ENCODE measurements around the gene NMT1. TPM values are rescaled to one million over a fixed set of nuclear protein-coding genes. Genes with fewer than 3 reads are reported as not detected.

NMT1 gene
- total RNA-seq, 6 donors from 2014 or later, result 55.1 to 132 (median 92.3) TPM

DNA sequence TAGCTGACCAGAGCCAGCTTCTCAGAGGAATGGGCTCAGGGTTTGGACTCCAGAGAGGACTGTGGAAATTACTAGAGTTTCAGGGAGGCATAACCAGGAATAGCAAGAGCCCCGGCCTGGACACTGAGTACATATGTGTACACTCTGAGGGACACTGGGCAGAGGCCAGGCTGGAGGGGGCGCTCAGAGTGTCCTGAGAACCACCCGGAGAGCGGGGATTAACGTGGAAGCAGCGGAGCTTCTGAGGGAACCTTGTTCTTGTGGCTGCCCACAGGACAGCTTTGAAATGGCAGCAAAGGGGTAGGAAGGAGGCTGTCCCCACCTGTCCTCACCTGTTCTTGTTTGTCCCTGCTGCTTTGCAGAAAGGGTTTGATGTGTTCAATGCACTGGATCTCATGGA is 43.4 kb downstream of the NMT1 start:
- Histone ChIP-seq H3K27me3 (no peaks in the 10 kb centered on the region), H3K36me3 (peaks cover 34 to 91% (median 86%) of the 10 kb centered on the region in 4 donors), H3K27ac (no peak overlapping the region), H3K9me3 (no peaks in the 10 kb centered on the region), H3K4me1 (no peaks in the 10 kb centered on the region), H3K4me3 (no peak overlapping the region)
- TF ChIP-seq POLR2AphosphoS5 (IDR thresholded peaks at IDR 0.05) (no peak), EP300 (IDR thresholded peaks at IDR 0.05) (no peak), CTCF (IDR thresholded peaks at IDR 0.05) (no peak), POLR2A (IDR thresholded peaks at IDR 0.05) (no peak)
- DNase-seq (no peak), ATAC-seq (ENCODE audit: low FRiP score in 2 of 2) (no peak)
- WGBS, 2 donors, result 85 to 93% methylated on average over 5 to 6 of the region's 6 CpGs

DNA sequence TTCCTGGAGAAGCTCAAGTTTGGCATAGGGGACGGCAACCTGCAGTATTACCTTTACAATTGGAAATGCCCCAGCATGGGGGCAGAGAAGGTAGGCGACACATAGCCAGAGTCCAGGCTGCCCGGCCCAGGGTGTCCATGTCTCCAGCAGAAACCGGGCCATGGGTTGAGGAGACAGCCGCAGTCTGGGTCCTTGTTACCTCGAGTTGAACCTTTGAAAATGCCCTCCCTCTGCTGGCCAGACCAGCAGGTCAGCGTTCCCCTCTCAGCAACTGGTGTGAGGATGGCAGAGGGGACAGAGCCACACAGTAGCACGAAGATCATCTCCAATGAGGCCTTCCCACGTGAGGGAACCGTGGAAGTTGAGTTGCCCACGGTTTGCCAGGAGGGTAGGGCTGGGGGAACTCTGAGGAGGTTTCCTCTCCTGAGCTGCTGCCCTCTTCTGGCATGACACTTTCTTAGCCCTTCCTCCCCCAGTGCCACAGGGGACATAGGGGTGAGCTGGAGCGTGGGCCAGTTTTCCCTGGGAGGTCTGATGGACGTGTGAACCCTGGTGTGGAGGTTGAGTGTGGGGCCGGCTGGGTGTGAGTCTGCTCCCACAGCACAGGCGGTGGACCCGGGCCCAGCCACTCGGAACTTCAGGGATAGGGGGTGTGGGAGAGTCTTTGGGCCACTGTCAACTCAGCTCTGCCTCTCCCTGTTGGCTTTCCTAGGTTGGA is 43.9 kb downstream of the NMT1 start:
- Histone ChIP-seq H3K9me3 (no peaks in the 10 kb centered on the region), H3K36me3 (peaks cover 34 to 85% (median 80%) of the 10 kb centered on the region in 4 donors), H3K4me1 (no peaks in the 10 kb centered on the region), H3K27me3 (no peaks in the 10 kb centered on the region), H3K27ac (no peak overlapping the region), H3K4me3 (no peak overlapping the region)
- DNase-seq, result no peak
- no peak for ATAC-seq (ENCODE audit: low FRiP score in 2 of 2)
- 87 to 89% methylated on average over 4 to 17 of the region's 17 CpGs for WGBS, 2 donors
- TF ChIP-seq EP300 (IDR thresholded peaks at IDR 0.05), result no peak
- TF ChIP-seq POLR2A (IDR thresholded peaks at IDR 0.05), result no peak
- no peak for TF ChIP-seq POLR2AphosphoS5 (IDR thresholded peaks at IDR 0.05)
- no peak for TF ChIP-seq CTCF (IDR thresholded peaks at IDR 0.05)

- Histone ChIP-seq H3K27me3 (no peaks in the 10 kb centered on the region), H3K4me1 (no peaks in the 10 kb centered on the region), H3K27ac (no peak overlapping the region), H3K36me3 (peaks cover 34 to 78% (median 73%) of the 10 kb centered on the region in 4 donors), H3K4me3 (no peak overlapping the region), H3K9me3 (no peaks in the 10 kb centered on the region)
- DNase-seq, result no peak
- ATAC-seq (ENCODE audit: low FRiP score in 2 of 2), result no peak
- WGBS, 2 donors, result 89 to 99% methylated on average over 2 to 5 of the region's 5 CpGs
- TF ChIP-seq POLR2A (IDR thresholded peaks at IDR 0.05), result no peak
- TF ChIP-seq EP300 (IDR thresholded peaks at IDR 0.05), result no peak
- no peak for TF ChIP-seq POLR2AphosphoS5 (IDR thresholded peaks at IDR 0.05)
- TF ChIP-seq CTCF (IDR thresholded peaks at IDR 0.05), result no peak
These were observed 45.0 kb downstream of the NMT1 start for GRCh38 chr17:45106096-45106495.

DNA sequence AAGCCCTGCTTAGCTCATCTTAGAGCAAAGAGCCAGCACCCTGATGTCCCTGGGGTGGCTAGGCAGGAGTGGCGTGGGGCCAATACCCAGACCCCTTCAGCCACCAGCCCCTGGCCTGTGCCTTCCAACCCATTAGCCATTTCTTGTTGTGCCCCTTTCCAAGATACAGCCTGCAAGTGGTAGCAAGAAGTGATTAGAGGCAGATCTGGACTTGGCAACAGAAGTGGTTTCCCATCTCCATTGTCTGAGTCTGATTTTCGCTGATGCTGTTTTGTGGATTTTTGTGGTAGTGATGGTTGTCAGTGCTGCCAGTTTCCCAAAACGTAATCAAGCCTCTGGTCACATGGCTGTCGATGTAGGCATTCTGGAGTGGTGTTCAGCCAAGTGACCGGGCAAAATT is 45.5 kb downstream of the NMT1 start:
- ATAC-seq (ENCODE audit: low FRiP score in 2 of 2) (no peak), DNase-seq (no peak)
- no peaks in the 10 kb centered on the region for H3K9me3 ChIP-seq
- no peak overlapping the region for H3K4me3 ChIP-seq
- H3K27ac ChIP-seq, result no peak overlapping the region
- TF ChIP-seq CTCF (IDR thresholded peaks at IDR 0.05) (no peak), POLR2A (IDR thresholded peaks at IDR 0.05) (no peak), EP300 (IDR thresholded peaks at IDR 0.05) (no peak), POLR2AphosphoS5 (IDR thresholded peaks at IDR 0.05) (no peak)
- H3K27me3 ChIP-seq, result no peaks in the 10 kb centered on the region
- no peaks in the 10 kb centered on the region for H3K4me1 ChIP-seq
- H3K36me3 ChIP-seq, result peaks cover 34 to 73% (median 70%) of the 10 kb centered on the region in 4 donors
- 88 to 92% methylated on average over 5 of the region's 5 CpGs for WGBS, 2 donors

Data from upper lobe of left lung (tissue), 6 donors.